ENCODE data around the gene PODXL. TPM values are rescaled to one million over a fixed set of nuclear protein-coding genes. Genes with fewer than 3 reads are reported as not detected.

The PODXL gene
- total and polyA plus RNA-seq, 11 donors: 30.9 to 230 (median 71.8) TPM

GRCh38 chr7:131560061-131560460 lies 3.6 kb upstream of the PODXL start:
- Histone ChIP-seq H3K4me3 (no peak overlapping the region), H3K4me1 (peaks cover 0 to 29% (median 16%) of the 10 kb centered on the region in 12 donors), H3K36me3 (no peaks in the 10 kb centered on the region), H3K9me3 (no peaks in the 10 kb centered on the region), H3K27ac (no peak overlapping the region), H3K27me3 (peaks cover 0 to 16% (median 0%) of the 10 kb centered on the region in 9 donors)
- ATAC-seq (no peak), DNase-seq (no peak)
- intact Hi-C loops (cut with DNase I): no loop called here
- no peak for TF ChIP-seq CTCF (IDR thresholded peaks at IDR 0.05)
- no peak for TF ChIP-seq POLR2A (IDR thresholded peaks at IDR 0.05)
- 86 to 96% (median 88%) methylated on average over 2 of the region's 2 CpGs for WGBS, 4 donors

- ATAC-seq: peak; percentile 17 to 54 (median 24)
- intact Hi-C loops (cut with DNase I): loop anchor here in 7 of 10 donors (1.0 to 10.0 kb wide), 7 partner anchors 23 to 96 kb away; no protein-coding TSS in a partner anchor
Measured at GRCh38 chr7:131557652-131558385, 1.4 kb upstream of the PODXL start.

GRCh38 chr7:131556909-131557651 lies 652 bp upstream of the PODXL start:
- H3K9me3 ChIP-seq: no peaks in the 10 kb centered on the region
- DNase-seq (no peak), ATAC-seq (peak in 1 of 4 donors; percentile 2)
- peaks cover 0 to 25% (median 0%) of the 10 kb centered on the region in 9 donors for H3K27me3 ChIP-seq
- H3K4me3 ChIP-seq: peak overlapping the region; percentile 46 to 94 (median 88)
- H3K36me3 ChIP-seq: no peaks in the 10 kb centered on the region
- TF ChIP-seq CTCF (IDR thresholded peaks at IDR 0.05) (no peak), POLR2A (IDR thresholded peaks at IDR 0.05) (no peak)
- H3K4me1 ChIP-seq: peaks cover 0 to 35% (median 23%) of the 10 kb centered on the region in 12 donors
- intact Hi-C loops (cut with DNase I): loop anchor here in 7 of 10 donors (1.0 to 10.0 kb wide), 7 partner anchors 24 to 95 kb away; no protein-coding TSS in a partner anchor
- H3K27ac ChIP-seq: peak overlapping the region; percentile 37 to 94 (median 88)
- 2 to 6% (median 4%) methylated on average over 15 to 25 of the region's 25 CpGs for WGBS, 4 donors

More at GRCh38 chr7:131557652-131558385, 1.4 kb upstream of the PODXL start:
- H3K4me3 ChIP-seq: peak overlapping the region; percentile 14 to 94 (median 88)
- 8 to 44% (median 14%) methylated on average over 29 to 32 of the region's 32 CpGs for WGBS, 4 donors
- H3K4me1 ChIP-seq: peaks cover 0 to 32% (median 18%) of the 10 kb centered on the region in 12 donors
- TF ChIP-seq CTCF (IDR thresholded peaks at IDR 0.05) (no peak), POLR2A (IDR thresholded peaks at IDR 0.05) (peak in 1 of 2 donors; percentile 16)
- DNase-seq: peak; percentile 52 to 73 (median 57)
- H3K27ac ChIP-seq: peak overlapping the region; percentile 37 to 94 (median 88)
- no peaks in the 10 kb centered on the region for H3K36me3 ChIP-seq
- peaks cover 0 to 25% (median 0%) of the 10 kb centered on the region in 9 donors for H3K27me3 ChIP-seq
- H3K9me3 ChIP-seq: no peaks in the 10 kb centered on the region

All from heart left ventricle (tissue), 16 donors.